ENCODE data around the gene INTS2.

Gene INTS2

DNA sequence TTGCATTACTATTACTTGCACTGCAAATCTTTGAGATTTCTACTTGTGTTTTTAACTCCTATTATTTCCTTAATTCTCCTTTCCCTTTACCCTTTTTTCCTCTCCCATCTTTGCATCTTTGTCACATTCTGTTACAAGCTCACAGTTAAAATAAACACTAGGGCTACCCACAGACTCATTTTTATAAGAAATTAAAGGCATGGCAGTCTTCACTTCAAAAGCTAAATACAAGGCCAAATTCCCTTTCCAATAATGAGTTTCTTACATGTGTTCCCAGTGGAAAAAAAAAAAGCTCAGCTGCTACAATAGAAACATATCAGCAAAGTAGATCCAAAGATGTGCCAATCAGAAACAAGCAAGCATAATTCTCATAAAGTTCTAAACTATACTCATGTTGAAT lies 60.7 kb downstream of the INTS2 start:
- TF ChIP-seq SPI1 (IDR thresholded peaks at IDR 0.05; ENCODE audit: borderline replicate concordance, low read depth), result no peak
- no peak for TF ChIP-seq POLR2AphosphoS5 (IDR thresholded peaks at IDR 0.05; ENCODE audit: low read depth)
- TF ChIP-seq, protein P1, sequence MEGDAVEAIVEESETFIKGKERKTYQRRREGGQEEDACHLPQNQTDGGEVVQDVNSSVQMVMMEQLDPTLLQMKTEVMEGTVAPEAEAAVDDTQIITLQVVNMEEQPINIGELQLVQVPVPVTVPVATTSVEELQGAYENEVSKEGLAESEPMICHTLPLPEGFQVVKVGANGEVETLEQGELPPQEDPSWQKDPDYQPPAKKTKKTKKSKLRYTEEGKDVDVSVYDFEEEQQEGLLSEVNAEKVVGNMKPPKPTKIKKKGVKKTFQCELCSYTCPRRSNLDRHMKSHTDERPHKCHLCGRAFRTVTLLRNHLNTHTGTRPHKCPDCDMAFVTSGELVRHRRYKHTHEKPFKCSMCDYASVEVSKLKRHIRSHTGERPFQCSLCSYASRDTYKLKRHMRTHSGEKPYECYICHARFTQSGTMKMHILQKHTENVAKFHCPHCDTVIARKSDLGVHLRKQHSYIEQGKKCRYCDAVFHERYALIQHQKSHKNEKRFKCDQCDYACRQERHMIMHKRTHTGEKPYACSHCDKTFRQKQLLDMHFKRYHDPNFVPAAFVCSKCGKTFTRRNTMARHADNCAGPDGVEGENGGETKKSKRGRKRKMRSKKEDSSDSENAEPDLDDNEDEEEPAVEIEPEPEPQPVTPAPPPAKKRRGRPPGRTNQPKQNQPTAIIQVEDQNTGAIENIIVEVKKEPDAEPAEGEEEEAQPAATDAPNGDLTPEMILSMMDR (IDR thresholded peaks at IDR 0.05; ENCODE audit: insufficient read depth, low read length), result no peak
- TF ChIP-seq REST (IDR thresholded peaks at IDR 0.05; ENCODE audit: insufficient replicate concordance, low read depth), result no peak
- no peak for TF ChIP-seq GABPA (IDR thresholded peaks at IDR 0.05; ENCODE audit: low read depth)
- DNase-seq (ENCODE audit: low read depth in 1 of 2, low spot score in 1 of 2), result no peak
- Histone ChIP-seq H3K4me3 (replicated peaks; ENCODE audit: insufficient read depth, low read length) (no peak overlapping the region), H3K27ac (replicated peaks) (no peak overlapping the region), H3K27me3 (ENCODE audit: insufficient read depth, poor library complexity, severe bottlenecking) (no peaks in the 10 kb centered on the region)

- TF ChIP-seq, protein P1 (IDR thresholded peaks at IDR 0.05; ENCODE audit: insufficient read depth, low read length), result no peak
- TF ChIP-seq REST (IDR thresholded peaks at IDR 0.05; ENCODE audit: insufficient replicate concordance, low read depth), result no peak
- TF ChIP-seq SPI1 (IDR thresholded peaks at IDR 0.05; ENCODE audit: borderline replicate concordance, low read depth), result no peak
- TF ChIP-seq GABPA (IDR thresholded peaks at IDR 0.05; ENCODE audit: low read depth), result no peak
- no peak for TF ChIP-seq POLR2AphosphoS5 (IDR thresholded peaks at IDR 0.05; ENCODE audit: low read depth)
- peak in 1 of 2 experiments; percentile 11 for DNase-seq (ENCODE audit: low read depth in 1 of 2, low spot score in 1 of 2)
- peak overlapping the region; percentile 59 for H3K4me3 ChIP-seq (replicated peaks; ENCODE audit: insufficient read depth, low read length)
- H3K27me3 ChIP-seq (ENCODE audit: insufficient read depth, poor library complexity, severe bottlenecking), result no peaks in the 10 kb centered on the region
- peak overlapping the region; percentile 94 for H3K27ac ChIP-seq (replicated peaks)
Observed at GRCh38 chr17:61863801-61864126, 64.0 kb downstream of the INTS2 start.

DNA sequence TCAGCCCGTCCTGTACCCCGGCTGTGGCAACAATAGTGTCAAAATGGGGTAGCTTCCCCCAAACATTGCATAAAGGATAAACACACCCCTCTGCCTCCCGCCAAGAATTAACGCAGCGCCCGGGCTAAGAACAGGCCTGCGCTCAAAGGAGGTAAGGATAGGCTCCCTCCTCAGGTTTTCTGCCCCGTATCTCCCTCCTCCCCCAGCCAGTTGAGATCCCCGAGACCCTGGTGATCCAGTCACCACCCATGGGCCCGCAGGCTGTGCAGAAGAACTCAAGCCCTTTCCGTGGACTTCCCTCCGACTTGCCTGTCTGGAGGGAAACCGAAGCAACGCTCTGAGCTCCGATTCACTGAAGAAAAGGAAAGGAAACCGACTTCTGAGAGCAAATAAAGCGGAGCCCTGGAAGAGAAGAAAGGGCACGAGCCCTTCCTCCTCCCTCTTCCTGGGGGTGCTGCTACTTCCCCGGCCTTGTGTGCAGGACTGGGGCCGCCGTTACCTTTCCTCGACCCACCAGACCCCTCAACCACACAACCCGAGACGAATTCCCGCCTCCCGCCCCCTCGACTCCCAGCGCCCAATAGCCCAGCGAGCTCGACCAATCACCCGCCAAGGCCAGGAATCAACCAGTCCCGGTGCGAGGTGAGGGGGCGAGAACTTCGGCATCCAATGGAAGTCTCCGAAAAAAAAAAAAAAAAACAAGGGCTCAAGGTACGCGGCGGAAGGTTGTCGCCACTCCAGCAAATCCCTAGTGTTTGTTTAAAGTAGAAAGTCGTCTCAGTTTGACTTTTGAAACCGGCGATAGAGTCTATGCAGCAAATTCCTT lies 64.6 kb downstream of the INTS2 start, which contains the start of gene BRIP1:
Gene BRIP1 (minus strand): TSS at position 554 of the 826 bp plus-strand sequence. CDS start 1,989 bp downstream, outside the sequence.
- Histone ChIP-seq H3K27me3 (ENCODE audit: insufficient read depth, poor library complexity, severe bottlenecking) (no peaks in the 10 kb centered on the region), H3K27ac (replicated peaks) (peak within 1 kb of the TSS; percentile 94), H3K4me3 (replicated peaks; ENCODE audit: insufficient read depth, low read length) (peak within 1 kb of the TSS; percentile 59)
- TF ChIP-seq REST (IDR thresholded peaks at IDR 0.05; ENCODE audit: insufficient replicate concordance, low read depth) (peak; percentile 61), SPI1 (IDR thresholded peaks at IDR 0.05; ENCODE audit: borderline replicate concordance, low read depth) (no peak), GABPA (IDR thresholded peaks at IDR 0.05; ENCODE audit: low read depth) (no peak), POLR2AphosphoS5 (IDR thresholded peaks at IDR 0.05; ENCODE audit: low read depth) (peak; percentile 85)
- TF ChIP-seq, protein P1 (IDR thresholded peaks at IDR 0.05; ENCODE audit: insufficient read depth, low read length), result no peak
- peak; percentile 75 to 97 for DNase-seq (ENCODE audit: low read depth in 1 of 2, low spot score in 1 of 2)
